ENCODE measurements around the gene ZNF157.

The ZNF157 gene

GRCh38 chrX:47460561-47460960, 90.2 kb downstream of the ZNF157 start:
- H3K36me3 ChIP-seq (replicated peaks; ENCODE audit: insufficient read depth, low read length) = no peaks in the 10 kb centered on the region
- H2AFZ ChIP-seq (ENCODE audit: low read length) = no peak overlapping the region
- H4K20me1 ChIP-seq (ENCODE audit: insufficient read depth, low read length) = no peaks in the 10 kb centered on the region
- DNase-seq = no peak
- H3K9me3 ChIP-seq (replicated peaks; ENCODE audit: insufficient read depth, low read length) = no peaks in the 10 kb centered on the region
- no peaks in the 10 kb centered on the region for H3K27me3 ChIP-seq (replicated peaks; ENCODE audit: insufficient read depth, low read length)
- no peak overlapping the region for H3K4me2 ChIP-seq (ENCODE audit: low read depth, low read length)
- no peak for TF ChIP-seq EZH2 (optimal IDR thresholded peaks at IDR 0.05; ENCODE audit: low read depth, low read length)
- TF ChIP-seq, protein P1, sequence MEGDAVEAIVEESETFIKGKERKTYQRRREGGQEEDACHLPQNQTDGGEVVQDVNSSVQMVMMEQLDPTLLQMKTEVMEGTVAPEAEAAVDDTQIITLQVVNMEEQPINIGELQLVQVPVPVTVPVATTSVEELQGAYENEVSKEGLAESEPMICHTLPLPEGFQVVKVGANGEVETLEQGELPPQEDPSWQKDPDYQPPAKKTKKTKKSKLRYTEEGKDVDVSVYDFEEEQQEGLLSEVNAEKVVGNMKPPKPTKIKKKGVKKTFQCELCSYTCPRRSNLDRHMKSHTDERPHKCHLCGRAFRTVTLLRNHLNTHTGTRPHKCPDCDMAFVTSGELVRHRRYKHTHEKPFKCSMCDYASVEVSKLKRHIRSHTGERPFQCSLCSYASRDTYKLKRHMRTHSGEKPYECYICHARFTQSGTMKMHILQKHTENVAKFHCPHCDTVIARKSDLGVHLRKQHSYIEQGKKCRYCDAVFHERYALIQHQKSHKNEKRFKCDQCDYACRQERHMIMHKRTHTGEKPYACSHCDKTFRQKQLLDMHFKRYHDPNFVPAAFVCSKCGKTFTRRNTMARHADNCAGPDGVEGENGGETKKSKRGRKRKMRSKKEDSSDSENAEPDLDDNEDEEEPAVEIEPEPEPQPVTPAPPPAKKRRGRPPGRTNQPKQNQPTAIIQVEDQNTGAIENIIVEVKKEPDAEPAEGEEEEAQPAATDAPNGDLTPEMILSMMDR (IDR thresholded peaks at IDR 0.05; ENCODE audit: low read length) = no peak
- no peak for TF ChIP-seq EZH2phosphoT487 (IDR thresholded peaks at IDR 0.05; ENCODE audit: low read length)
- no peaks in the 10 kb centered on the region for H3K79me2 ChIP-seq (ENCODE audit: low read length)
- H3K27ac ChIP-seq (ENCODE audit: low read length) = no peak overlapping the region
- no peaks in the 10 kb centered on the region for H3K4me1 ChIP-seq (ENCODE audit: low read length)
- H3K4me3 ChIP-seq (ENCODE audit: low read length) = no peak overlapping the region
- H3F3A ChIP-seq (ENCODE audit: insufficient read depth, low read length) = no peaks in the 10 kb centered on the region
- no peak overlapping the region for H3K9ac ChIP-seq (ENCODE audit: low read length)
- no peaks in the 10 kb centered on the region for H3K9me2 ChIP-seq (replicated peaks; ENCODE audit: insufficient read depth, low read length)

Measured in MM.1S (cell line).